ENCODE results near the gene DGKD. TPM values are rescaled to one million over a fixed set of nuclear protein-coding genes. Genes with fewer than 3 reads are reported as not detected.

DGKD gene
- total RNA-seq, 6 experiments from 2014 or later: 6.5 to 16.6 (median 14.2) TPM

DNA sequence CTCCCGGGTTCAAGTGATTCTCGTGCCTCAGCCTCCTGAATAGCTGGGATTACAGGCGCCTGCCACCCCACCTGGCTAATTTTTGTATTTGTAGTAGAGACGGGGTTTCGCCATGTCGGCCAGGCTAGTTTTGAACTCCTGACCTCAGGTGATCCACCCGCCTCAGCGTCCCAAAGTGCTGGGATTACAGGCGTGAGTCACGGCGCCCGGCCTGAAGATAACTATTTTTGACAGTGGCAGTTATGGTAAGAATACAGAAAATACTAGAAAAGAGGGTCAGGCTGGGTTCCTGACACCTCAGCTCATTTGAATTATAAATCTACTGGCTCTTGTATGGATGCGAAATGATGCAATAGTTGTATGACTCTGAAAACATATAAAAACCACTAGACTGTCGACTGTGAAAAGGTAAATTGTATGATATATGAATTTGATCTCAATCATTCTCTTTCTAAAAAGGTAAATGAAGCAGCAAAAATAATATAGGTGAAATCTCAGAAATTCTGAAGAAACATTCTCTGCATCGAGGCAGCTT is 11.1 kb upstream of the DGKD start:
- WGBS (ENCODE audit: insufficient coverage, low coverage, low lambda C conversion rate, missing lambda C conversion rate): 91% methylated on average over 14 of the region's 15 CpGs
- Histone ChIP-seq H3K4me1 (peaks cover 0 to 15% (median 2%) of the 10 kb centered on the region in 4 donors), H3K36me3 (no peaks in the 10 kb centered on the region), H3K27ac (no peak overlapping the region), H3K9me3 (no peaks in the 10 kb centered on the region), H3K27me3 (no peaks in the 10 kb centered on the region), H3K4me3 (no peak overlapping the region)
- ATAC-seq: no peak
- TF ChIP-seq, protein P1, sequence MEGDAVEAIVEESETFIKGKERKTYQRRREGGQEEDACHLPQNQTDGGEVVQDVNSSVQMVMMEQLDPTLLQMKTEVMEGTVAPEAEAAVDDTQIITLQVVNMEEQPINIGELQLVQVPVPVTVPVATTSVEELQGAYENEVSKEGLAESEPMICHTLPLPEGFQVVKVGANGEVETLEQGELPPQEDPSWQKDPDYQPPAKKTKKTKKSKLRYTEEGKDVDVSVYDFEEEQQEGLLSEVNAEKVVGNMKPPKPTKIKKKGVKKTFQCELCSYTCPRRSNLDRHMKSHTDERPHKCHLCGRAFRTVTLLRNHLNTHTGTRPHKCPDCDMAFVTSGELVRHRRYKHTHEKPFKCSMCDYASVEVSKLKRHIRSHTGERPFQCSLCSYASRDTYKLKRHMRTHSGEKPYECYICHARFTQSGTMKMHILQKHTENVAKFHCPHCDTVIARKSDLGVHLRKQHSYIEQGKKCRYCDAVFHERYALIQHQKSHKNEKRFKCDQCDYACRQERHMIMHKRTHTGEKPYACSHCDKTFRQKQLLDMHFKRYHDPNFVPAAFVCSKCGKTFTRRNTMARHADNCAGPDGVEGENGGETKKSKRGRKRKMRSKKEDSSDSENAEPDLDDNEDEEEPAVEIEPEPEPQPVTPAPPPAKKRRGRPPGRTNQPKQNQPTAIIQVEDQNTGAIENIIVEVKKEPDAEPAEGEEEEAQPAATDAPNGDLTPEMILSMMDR (IDR thresholded peaks at IDR 0.05): no peak
- TF ChIP-seq POLR2A (IDR thresholded peaks at IDR 0.05): no peak
- peak in 1 of 3 donors; percentile 9 for DNase-seq
- intact Hi-C loops (cut with DNase I): no loop called here

- H3K27ac ChIP-seq: no peak overlapping the region
- H3K4me1 ChIP-seq: peaks cover 0 to 37% (median 10%) of the 10 kb centered on the region in 4 donors
- 90% methylated on average over 12 of the region's 12 CpGs for WGBS (ENCODE audit: insufficient coverage, low coverage, low lambda C conversion rate, missing lambda C conversion rate)
- H3K4me3 ChIP-seq: no peak overlapping the region
- no peaks in the 10 kb centered on the region for H3K27me3 ChIP-seq
- H3K9me3 ChIP-seq: no peaks in the 10 kb centered on the region
- DNase-seq (peak in 1 of 3 donors; percentile 36), ATAC-seq (no peak)
- intact Hi-C loops (cut with DNase I): no loop called here
- H3K36me3 ChIP-seq: no peaks in the 10 kb centered on the region
- no peak for TF ChIP-seq POLR2A (IDR thresholded peaks at IDR 0.05)
- TF ChIP-seq, protein P1 (IDR thresholded peaks at IDR 0.05): no peak
Observed at GRCh38 chr2:233346376-233346775, 7.9 kb upstream of the DGKD start.

DNA sequence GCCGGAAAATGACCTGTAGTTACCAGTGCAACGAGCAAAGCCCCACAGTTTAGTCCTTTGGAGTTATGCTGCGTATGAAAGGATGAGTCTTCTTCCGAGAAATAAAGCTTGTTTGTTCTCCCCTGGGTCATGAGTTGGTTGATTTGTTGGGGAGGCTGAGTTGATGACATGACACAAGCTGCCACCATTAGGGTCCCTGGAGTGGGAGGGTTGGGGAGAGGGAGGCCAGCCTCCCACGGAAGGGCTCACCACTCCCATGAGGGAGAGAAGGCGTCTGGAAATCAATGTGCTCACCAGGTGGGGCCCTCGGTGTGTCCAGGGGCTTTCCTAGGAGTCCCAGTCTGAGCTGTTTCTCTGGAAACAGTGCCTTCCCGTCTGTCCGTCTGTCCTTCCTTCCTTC is 7.4 kb upstream of the DGKD start:
- 86% methylated on average over 5 of the region's 9 CpGs for WGBS (ENCODE audit: insufficient coverage, low coverage, low lambda C conversion rate, missing lambda C conversion rate)
- H3K9me3 ChIP-seq: no peaks in the 10 kb centered on the region
- ATAC-seq: no peak

DNA sequence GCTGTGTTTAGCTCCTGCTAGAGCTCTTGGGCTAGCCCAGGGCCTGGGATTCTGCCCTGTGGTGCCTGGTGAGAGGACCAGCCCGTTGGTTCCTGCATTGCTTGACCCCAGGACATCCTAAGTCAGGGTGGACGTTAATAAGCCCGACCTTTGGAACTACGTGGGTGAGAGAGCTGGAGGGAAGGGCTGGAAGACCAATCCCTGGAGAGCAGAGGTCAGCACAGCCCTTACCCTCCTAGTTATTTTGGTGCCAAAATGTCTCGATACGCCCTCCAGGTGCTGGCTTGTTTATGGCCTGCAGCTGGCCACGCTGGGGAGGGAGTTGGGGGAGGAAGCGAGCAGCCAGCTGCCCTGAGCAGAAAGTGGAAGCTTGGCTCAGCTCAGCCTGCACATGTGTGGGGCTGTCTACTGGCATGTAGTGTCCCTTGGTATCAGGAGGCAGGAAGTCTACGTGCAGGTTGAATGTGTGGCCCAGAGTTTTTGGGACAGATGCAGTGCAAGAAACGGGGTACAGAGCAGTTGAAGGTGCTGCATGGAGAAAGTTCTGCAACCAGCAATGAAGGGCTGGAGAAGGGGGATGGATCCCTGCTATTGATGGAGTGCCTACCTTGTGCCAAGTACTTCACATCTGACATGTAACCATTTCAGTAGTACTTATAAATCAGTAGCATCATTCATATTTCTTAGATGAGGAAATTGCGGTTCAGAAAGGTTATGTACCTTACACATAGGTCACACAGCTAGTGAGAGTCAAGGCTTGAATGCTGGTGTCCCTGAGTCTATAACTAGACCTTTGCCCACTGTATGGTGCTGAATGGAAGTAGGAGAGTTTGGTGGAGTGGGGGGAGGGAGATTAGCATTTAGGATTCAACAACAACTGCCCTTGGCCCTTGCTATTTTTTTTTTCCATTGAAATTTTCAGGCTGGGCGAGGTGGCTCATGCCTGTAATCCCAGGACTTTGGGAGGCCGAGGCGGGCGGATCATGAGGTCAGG is 5.0 kb upstream of the DGKD start:
- H3K4me1 ChIP-seq: peaks cover 0 to 48% (median 20%) of the 10 kb centered on the region in 4 donors

More for the DNA sequence above, 7.4 kb upstream of the DGKD start:
- no peak for TF ChIP-seq POLR2A (IDR thresholded peaks at IDR 0.05)
- TF ChIP-seq, protein P1 (IDR thresholded peaks at IDR 0.05): no peak
- H3K4me1 ChIP-seq: peaks cover 0 to 37% (median 10%) of the 10 kb centered on the region in 4 donors
- H3K36me3 ChIP-seq: no peaks in the 10 kb centered on the region
- intact Hi-C loops (cut with DNase I): no loop called here
- no peak overlapping the region for H3K4me3 ChIP-seq
- H3K27me3 ChIP-seq: no peaks in the 10 kb centered on the region
- H3K27ac ChIP-seq: peak overlapping the region in 2 of 3 donors; percentile 5 to 65
- DNase-seq: peak in 1 of 3 donors; percentile 43

More for the DNA sequence above, 5.0 kb upstream of the DGKD start:
- Histone ChIP-seq H3K27ac (peak overlapping the region in 2 of 3 donors; percentile 24 to 65), H3K9me3 (no peaks in the 10 kb centered on the region), H3K27me3 (no peaks in the 10 kb centered on the region), H3K4me3 (no peak overlapping the region), H3K36me3 (no peaks in the 10 kb centered on the region)
- TF ChIP-seq POLR2A (IDR thresholded peaks at IDR 0.05): no peak
- TF ChIP-seq, protein P1 (IDR thresholded peaks at IDR 0.05): no peak
- WGBS (ENCODE audit: insufficient coverage, low coverage, low lambda C conversion rate, missing lambda C conversion rate): 31% methylated on average over 9 of the region's 15 CpGs
- intact Hi-C loops (cut with DNase I): no loop called here
- DNase-seq (peak; percentile 86 to 93 (median 93)), ATAC-seq (peak; percentile 76 to 86 (median 79))
